ENCODE results near the gene CTTNBP2.

CTTNBP2 gene

DNA sequence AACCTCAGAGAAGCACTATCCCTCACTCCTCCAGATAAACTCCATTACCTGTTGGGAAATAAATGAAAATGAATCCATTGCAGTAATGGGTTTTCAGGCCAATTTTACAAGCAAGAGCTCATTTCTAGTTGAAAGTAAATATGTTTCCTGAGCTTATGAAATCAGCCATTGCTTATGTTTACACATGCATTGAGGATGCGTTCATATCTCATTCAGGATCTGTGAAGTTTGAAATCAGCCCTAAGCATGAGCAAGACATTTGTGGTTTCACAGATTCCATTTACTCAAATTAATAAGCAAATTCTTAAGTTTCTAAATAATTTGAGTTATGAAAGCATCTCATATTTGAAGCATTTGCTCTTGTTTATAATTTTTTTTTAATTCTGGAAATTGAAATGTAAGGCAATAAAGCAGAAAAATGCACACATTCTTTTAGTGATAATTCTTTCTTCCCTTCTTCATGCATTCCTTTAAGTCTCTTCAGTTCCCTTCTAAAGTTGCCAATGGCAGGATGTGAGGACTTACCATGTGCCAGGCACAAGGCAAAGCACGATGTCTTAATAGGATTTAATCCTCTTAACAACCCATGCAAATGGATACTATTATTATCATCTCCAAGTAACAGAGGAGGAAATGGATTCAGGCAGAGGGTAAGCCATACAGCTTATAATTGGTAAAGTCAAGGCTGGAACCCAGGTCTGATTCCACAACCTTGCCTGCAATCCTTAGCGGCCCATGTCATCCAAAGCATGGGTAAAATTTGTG, 35.0 kb upstream of the CTTNBP2 start:
- Histone ChIP-seq H3K4me3 (ENCODE audit: low read depth, low read length) (no peak overlapping the region), H3K27ac (ENCODE audit: extremely low read depth, low read depth, low read length) (no peak overlapping the region), H3K9me3 (ENCODE audit: control insufficient read depth, insufficient read depth, low read depth, low read length) (no peaks in the 10 kb centered on the region), H3K4me1 (ENCODE audit: control insufficient read depth, insufficient read depth, low read length) (no peaks in the 10 kb centered on the region), H3K36me3 (ENCODE audit: control insufficient read depth in 2 of 2, insufficient read depth in 1 of 2, low read length in 2 of 2) (no peaks in the 10 kb centered on the region)
- CTCF ChIA-PET, result interaction anchor here (0.6 kb wide), 1 partner anchor 85 kb away, joined by 3 read pairs; no protein-coding TSS in a partner anchor
- TF ChIP-seq ZNF510 (tag by site-specific recombination; IDR thresholded peaks at IDR 0.05; ENCODE audit: insufficient replicate concordance) (no peak), ZNF24 (tag by site-specific recombination; IDR thresholded peaks at IDR 0.05) (no peak), HOXC10 (CRISPR knock-in tag; IDR thresholded peaks at IDR 0.05) (no peak), ZSCAN30 (tag by site-specific recombination; IDR thresholded peaks at IDR 0.05) (no peak), ZXDB (tag by site-specific recombination; IDR thresholded peaks at IDR 0.05) (no peak), ZNF175 (tag by site-specific recombination; IDR thresholded peaks at IDR 0.05) (no peak)
- TF ChIP-seq, protein P1, sequence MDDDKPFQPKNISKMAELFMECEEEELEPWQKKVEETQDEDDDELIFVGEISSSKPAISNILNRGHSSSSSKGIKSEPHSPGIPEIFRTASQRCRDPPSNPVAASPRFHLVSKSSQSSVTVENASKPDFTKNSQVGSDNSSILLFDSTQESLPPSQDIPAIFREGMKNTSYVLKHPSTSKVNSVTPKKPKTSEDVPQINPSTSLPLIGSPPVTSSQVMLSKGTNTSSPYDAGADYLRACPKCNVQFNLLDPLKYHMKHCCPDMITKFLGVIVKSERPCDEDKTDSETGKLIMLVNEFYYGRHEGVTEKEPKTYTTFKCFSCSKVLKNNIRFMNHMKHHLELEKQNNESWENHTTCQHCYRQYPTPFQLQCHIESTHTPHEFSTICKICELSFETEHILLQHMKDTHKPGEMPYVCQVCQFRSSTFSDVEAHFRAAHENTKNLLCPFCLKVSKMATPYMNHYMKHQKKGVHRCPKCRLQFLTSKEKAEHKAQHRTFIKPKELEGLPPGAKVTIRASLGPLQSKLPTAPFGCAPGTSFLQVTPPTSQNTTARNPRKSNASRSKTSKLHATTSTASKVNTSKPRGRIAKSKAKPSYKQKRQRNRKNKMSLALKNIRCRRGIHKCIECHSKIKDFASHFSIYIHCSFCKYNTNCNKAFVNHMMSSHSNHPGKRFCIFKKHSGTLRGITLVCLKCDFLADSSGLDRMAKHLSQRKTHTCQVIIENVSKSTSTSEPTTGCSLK (tag by site-specific recombination; IDR thresholded peaks at IDR 0.05), result no peak
- TF ChIP-seq, protein P2, sequence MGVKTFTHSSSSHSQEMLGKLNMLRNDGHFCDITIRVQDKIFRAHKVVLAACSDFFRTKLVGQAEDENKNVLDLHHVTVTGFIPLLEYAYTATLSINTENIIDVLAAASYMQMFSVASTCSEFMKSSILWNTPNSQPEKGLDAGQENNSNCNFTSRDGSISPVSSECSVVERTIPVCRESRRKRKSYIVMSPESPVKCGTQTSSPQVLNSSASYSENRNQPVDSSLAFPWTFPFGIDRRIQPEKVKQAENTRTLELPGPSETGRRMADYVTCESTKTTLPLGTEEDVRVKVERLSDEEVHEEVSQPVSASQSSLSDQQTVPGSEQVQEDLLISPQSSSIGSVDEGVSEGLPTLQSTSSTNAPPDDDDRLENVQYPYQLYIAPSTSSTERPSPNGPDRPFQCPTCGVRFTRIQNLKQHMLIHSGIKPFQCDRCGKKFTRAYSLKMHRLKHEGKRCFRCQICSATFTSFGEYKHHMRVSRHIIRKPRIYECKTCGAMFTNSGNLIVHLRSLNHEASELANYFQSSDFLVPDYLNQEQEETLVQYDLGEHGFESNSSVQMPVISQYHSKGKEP (tag by site-specific recombination; IDR thresholded peaks at IDR 0.05), result no peak
- POLR2A ChIA-PET, result no interaction called here

DNA sequence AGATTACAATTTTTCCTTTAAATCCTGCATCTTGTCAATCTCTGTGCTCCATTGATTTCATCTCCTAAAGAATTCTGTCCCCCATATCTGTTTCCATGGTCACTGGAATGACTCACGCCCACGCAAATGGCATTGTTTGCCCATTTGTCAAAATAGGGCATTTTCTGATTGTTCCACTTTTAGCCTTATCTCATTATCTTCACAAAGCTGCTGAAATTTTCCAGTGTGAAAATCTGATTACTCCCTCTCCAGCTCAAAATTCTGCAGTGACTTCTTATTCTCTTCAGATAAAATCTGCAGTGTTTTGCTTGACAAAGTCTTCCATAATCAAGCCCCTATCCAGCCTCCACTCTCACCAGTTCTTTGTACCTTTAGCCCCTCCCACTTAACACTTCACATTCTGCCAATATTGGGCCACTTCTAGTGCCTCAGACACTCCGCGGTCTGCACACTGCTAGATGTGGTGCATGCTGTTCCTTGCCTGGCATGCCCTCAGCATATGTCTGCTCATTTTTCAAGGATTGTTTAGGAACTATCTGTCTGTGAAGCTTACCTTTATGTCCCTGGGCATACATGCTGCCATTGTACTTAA, 33.9 kb upstream of the CTTNBP2 start:
- CTCF ChIA-PET, result interaction anchor here (0.6 kb wide), 1 partner anchor 13 kb away, joined by 4 read pairs; no protein-coding TSS in a partner anchor
- TF ChIP-seq ZFP37 (tag by site-specific recombination; IDR thresholded peaks at IDR 0.05) (no peak), ZSCAN16 (tag by site-specific recombination; IDR thresholded peaks at IDR 0.05) (no peak), ZBTB1 (tag by site-specific recombination; IDR thresholded peaks at IDR 0.05) (no peak), ZNF366 (tag by site-specific recombination; conservative IDR thresholded peaks at IDR 0.05) (no peak), ZNF23 (tag by site-specific recombination; IDR thresholded peaks at IDR 0.05; ENCODE audit: borderline replicate concordance) (no peak), SP3 (tag by site-specific recombination; IDR thresholded peaks at IDR 0.05) (no peak), ZNF596 (tag by site-specific recombination; IDR thresholded peaks at IDR 0.05) (no peak), KLF7 (tag by site-specific recombination; IDR thresholded peaks at IDR 0.05; ENCODE audit: borderline replicate concordance) (no peak), ZNF837 (tag by site-specific recombination; IDR thresholded peaks at IDR 0.05) (no peak), HOXD13 (CRISPR knock-in tag; IDR thresholded peaks at IDR 0.05; ENCODE audit: borderline replicate concordance) (no peak)
- TF ChIP-seq, protein P3, sequence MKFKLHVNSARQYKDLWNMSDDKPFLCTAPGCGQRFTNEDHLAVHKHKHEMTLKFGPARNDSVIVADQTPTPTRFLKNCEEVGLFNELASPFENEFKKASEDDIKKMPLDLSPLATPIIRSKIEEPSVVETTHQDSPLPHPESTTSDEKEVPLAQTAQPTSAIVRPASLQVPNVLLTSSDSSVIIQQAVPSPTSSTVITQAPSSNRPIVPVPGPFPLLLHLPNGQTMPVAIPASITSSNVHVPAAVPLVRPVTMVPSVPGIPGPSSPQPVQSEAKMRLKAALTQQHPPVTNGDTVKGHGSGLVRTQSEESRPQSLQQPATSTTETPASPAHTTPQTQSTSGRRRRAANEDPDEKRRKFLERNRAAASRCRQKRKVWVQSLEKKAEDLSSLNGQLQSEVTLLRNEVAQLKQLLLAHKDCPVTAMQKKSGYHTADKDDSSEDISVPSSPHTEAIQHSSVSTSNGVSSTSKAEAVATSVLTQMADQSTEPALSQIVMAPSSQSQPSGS (tag by site-specific recombination; IDR thresholded peaks at IDR 0.05; ENCODE audit: low read depth), result no peak
- H3K4me3 ChIP-seq (ENCODE audit: low read depth, low read length), result no peak overlapping the region

More for the DNA sequence above, 33.9 kb upstream of the CTTNBP2 start:
- no peak overlapping the region for H3K27ac ChIP-seq (ENCODE audit: extremely low read depth, low read depth, low read length)
- H3K36me3 ChIP-seq (ENCODE audit: control insufficient read depth in 2 of 2, insufficient read depth in 1 of 2, low read length in 2 of 2), result no peaks in the 10 kb centered on the region
- H3K9me3 ChIP-seq (ENCODE audit: control insufficient read depth, insufficient read depth, low read depth, low read length), result no peaks in the 10 kb centered on the region
- no peaks in the 10 kb centered on the region for H3K4me1 ChIP-seq (ENCODE audit: control insufficient read depth, insufficient read depth, low read length)
- POLR2A ChIA-PET, result no interaction called here
